ENCODE measurements around the gene UBE2O.

GRCh38 chr17:76341301-76341700 is 111.7 kb downstream of the UBE2O start:
- TF ChIP-seq, protein P1, sequence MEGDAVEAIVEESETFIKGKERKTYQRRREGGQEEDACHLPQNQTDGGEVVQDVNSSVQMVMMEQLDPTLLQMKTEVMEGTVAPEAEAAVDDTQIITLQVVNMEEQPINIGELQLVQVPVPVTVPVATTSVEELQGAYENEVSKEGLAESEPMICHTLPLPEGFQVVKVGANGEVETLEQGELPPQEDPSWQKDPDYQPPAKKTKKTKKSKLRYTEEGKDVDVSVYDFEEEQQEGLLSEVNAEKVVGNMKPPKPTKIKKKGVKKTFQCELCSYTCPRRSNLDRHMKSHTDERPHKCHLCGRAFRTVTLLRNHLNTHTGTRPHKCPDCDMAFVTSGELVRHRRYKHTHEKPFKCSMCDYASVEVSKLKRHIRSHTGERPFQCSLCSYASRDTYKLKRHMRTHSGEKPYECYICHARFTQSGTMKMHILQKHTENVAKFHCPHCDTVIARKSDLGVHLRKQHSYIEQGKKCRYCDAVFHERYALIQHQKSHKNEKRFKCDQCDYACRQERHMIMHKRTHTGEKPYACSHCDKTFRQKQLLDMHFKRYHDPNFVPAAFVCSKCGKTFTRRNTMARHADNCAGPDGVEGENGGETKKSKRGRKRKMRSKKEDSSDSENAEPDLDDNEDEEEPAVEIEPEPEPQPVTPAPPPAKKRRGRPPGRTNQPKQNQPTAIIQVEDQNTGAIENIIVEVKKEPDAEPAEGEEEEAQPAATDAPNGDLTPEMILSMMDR (IDR thresholded peaks at IDR 0.05; ENCODE audit: insufficient read depth, low read depth, low read length), result no peak
- TF ChIP-seq EZH2 (IDR thresholded peaks at IDR 0.05; ENCODE audit: insufficient read depth, low read length), result no peak
